GM19452 (cell line): ENCODE measurements around the gene MAN1A2.
"Not testable (repeated sequence)": the region's sequence is repeated elsewhere in the genome, so short reads cannot be mapped to it uniquely, and the experiment has no call there.

ENCODE experiments used
- ATAC-seq: cut with Tn5 transposase; IDR thresholded peaks from one replicate; pipeline ENCODE4 v1.9.1; 2021; ENCODE audit not compliant: unreplicated experiment

MAN1A2 gene

GRCh38 chr1:117555806-117556205 lies 188.6 kb downstream of the MAN1A2 start:
- no peak for ATAC-seq

DNA sequence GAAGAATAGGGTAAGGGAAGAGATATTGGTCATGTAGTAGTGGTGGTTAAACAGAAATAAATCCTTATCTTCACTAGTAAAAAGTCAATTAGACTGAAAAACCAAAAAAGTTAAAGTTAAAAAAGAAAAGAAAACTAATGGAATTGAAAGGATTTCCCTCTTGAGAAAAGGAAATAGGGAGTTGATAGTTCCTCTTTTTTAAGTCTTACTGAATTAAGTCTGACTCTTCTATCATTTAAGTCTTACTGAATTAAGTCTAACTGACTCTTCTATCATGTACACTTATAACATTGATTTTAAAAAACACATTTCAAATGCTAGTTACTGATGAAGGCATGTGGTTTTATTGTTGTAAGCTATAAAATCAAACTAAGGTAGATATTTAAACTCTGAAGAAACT lies 189.1 kb downstream of the MAN1A2 start:
- no peak for ATAC-seq

GRCh38 chr1:117556976-117557375 lies 189.7 kb downstream of the MAN1A2 start:
- ATAC-seq, result no peak

- not testable (repeated sequence) for ATAC-seq
Observed at GRCh38 chr1:117558451-117558850, 191.2 kb downstream of the MAN1A2 start.

- ATAC-seq, result no peak
Observed at GRCh38 chr1:117559139-117559538, 191.9 kb downstream of the MAN1A2 start.

DNA sequence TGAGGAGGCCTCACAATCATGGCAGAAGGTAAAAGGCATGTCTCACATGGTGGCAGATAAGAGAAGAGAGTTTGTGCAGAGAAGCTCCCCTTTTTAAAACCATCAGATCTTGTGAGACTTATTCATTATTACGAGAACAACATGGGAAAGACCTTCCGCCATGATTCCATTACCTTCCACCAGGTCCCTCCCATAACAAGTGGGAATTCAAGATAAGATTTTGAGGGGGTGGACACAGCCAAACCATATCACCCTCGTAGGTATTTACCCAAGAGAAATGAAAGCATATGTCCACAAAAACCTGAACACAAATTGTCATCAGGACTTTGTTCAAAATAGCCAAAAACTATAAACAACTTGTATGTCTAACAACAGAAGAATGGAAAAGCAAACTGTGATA lies 192.7 kb downstream of the MAN1A2 start:
- ATAC-seq, result no peak

DNA sequence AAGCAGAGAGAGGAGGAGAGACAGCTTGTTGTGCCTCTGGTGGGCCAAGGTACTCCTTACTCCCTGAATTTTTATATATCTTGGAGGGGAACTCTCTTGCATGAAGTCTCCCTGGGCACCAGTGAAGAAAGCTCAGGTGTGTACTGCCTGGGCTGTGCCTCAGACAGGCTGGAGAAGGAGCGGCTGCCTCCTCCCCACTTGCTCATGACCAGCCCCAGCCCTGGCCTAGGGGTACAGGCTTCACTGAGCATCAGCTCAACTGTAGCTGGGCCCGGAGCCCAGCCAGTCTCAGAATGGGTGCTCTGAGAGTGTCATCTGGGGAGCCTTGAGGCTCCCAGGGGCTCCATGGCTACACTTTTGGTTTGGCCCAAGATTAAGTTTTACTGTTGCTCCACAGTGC lies 193.8 kb downstream of the MAN1A2 start:
- no peak for ATAC-seq

DNA sequence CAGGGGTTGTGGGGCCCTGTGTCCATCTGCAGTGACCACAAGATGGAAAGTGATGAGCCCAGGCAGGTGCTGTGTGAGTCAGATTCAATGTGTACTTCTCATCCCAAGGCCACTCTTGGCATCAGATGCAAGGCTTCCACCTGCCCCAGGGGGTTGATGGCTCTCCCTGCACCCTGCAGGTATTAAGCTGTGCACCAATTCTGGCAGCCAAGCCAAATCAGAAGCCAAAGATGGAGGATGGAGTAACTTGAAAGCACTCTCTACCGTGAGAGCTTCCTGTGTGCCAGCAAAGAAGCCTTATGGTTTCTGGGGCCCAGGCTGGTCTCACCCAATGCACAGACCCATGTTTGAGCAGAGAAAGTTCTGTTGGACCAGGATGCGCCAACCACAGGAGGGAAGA lies 194.3 kb downstream of the MAN1A2 start:
- ATAC-seq, result no peak

DNA sequence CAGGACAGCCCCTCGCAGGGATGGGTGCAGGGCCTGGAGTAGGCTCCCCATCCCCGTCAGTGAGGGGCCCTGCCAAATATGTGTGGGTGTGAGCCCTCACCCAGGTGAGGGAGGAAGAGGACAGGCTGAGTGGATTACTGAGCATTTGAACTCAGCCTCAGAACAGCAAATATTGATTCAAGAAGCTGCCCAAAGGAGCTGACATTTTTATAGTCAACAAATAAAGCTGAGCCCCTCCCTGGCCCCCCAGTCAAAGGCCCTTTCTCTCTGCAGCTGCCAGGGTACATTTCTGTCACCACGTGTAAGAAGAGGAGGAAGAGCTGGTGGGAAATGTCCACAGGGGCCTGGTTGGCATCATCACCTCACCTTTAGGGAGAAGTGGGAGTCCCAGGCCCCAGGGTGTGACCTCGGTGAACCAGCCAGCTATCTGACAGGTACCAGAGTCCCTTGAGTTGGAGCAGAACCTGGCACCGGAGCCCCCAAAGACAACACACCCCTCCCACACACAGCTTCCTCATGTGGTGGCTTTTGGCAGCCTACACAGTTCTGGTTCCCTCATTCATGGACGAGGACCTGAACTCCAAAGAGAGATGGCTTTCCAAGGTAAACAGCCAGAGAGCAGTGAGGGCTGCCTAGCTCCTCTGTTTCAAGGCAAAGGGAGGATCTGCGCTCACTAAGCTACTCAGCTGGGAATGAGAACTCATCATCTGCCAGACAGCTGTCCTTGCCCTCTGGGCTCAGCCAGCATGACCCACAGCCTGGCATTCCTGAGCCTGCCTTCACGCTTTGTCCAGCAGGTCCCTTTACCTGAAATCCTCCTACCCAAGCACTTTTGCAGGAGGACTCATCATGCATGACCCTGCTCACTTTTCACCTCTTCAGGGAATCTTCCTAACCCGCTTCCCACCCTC lies 195.6 kb downstream of the MAN1A2 start:
- ATAC-seq, result no peak

DNA sequence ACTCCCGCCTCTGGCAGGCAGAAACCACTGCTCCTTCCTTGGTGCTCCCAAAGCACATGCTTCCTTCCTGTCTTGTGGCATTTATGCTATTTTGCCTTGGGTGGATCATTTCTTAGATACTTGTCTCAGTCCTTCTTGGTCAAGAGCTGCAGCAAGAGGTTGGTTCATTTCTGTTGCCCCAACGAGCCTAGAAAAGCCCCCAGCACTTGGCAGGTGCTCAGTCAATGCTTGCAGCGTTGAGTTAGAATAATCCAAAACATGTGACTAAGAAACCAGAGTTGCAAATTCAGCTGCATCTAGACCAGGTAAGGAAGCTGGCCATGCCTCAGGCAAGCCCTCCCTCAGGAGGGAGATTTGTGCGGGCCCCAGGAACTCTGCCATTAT lies 196.2 kb downstream of the MAN1A2 start:
- no peak for ATAC-seq

DNA sequence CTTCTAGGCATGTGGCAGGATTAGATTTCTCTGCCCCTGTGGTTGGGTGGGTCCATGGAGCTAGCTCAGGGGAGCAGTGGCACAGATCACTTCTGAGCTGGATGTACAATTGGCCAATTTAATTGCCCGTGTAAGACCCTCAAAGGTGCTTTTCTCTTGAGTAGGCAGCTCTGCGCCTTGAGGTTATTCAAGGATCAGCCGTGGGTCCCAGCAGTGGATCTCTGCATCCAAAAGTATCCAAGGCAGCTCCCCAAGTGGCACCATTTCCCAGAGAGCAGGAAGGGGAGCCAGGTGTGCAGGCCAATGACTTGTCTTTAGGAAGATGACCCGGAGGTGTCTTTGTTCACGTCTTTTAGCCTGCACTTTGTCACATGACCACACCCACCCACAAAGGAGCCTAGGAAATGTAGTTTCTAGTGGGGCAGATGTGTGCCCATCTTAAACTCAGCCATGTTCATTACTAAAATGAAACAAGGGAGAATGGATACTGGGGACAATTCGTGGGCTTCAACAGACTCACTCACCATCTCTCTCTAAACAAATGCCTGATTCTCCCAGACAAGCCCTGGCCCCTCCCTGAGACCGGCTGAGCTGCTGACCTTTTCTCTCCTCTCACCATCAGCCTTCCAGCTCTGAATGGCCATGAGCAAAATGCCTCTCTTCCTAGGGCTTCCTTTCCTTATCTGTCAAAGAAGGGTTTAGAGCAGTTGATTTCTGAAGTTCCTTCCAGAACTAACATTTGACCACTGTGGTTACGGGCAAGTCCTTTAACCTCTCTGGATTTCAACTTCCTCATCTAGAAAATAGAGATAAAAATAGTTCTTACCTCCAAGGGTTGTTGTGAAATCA lies 197.2 kb downstream of the MAN1A2 start:
- no peak for ATAC-seq

GRCh38 chr1:117565076-117565556 lies 197.9 kb downstream of the MAN1A2 start:
- ATAC-seq, result no peak

GRCh38 chr1:117565745-117566455 lies 198.7 kb downstream of the MAN1A2 start:
- ATAC-seq, result no peak

GRCh38 chr1:117566556-117566955 lies 199.3 kb downstream of the MAN1A2 start:
- no peak for ATAC-seq

- no peak for ATAC-seq
Observed at GRCh38 chr1:117567435-117567834, 200.2 kb downstream of the MAN1A2 start.

GRCh38 chr1:117567976-117568375 lies 200.7 kb downstream of the MAN1A2 start:
- ATAC-seq, result no peak

GRCh38 chr1:117568999-117569398 lies 201.8 kb downstream of the MAN1A2 start:
- ATAC-seq, result no peak

DNA sequence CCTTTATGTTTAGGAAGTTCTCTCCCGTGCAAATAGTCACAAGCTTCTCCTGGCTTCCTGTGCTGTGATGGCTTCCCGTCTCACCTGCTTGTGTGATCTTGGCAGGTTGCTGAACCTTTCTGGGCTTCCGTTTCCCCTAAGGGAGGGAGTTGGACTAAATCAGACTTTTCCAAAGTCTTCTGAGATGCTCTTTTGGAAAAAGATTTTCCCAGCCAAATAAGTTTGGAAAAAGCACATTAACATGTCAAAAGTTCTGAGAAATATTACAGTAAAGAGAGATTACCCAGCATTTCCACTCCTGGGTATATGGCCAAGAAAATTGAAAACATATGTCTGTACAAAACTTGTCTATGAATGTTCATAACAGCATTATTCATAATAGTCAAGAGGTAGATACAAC lies 202.6 kb downstream of the MAN1A2 start:
- no peak for ATAC-seq

GRCh38 chr1:117570988-117571409 lies 203.8 kb downstream of the MAN1A2 start:
- no peak for ATAC-seq

DNA sequence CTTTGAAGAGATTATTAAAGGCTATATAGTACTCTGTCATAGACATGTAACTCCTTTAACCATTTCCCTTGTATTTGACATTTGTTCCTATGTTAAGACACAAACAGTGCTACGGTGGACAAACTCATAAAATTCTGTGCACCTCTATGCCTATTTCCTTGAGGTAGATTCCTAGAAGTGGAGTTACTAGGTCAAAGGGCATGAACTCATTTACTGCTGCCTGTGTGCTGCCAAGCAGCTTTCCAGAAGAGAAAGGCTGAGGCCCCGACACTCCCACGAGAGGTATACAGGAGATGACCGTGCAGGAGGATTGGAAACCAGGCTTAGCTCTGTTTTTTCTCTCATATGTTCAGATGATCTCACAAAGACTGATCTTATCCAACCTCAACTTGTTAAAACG lies 204.2 kb downstream of the MAN1A2 start:
- no peak for ATAC-seq

DNA sequence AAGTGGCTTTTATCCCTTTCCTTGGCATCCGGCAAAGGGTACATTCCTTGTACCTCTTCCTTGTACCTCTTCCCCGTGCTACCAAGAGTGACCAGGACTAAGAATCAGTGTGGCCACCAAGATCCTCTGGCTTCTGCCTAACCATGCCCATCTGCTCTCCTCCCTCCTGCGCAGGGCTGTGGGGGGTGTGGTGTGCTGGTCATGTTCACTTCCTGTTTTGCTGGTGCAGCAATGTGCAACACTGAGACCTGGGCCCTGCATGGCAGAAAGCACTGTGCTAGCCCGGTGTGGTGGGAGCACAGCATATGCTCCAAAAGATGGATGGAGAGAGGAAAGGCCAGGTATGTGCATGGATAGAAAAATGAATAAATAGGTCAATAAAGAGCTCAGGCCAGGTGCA lies 205.3 kb downstream of the MAN1A2 start:
- ATAC-seq, result no peak
